Breast epithelium (tissue), 4 donors: ENCODE results near the gene FAM3B. TPM values are rescaled to one million over a fixed set of nuclear protein-coding genes. Genes with fewer than 3 reads are reported as not detected.

Experiments used
- DNase-seq, 2 donors: peaks; one replicate each; pipeline ENCODE4 v3.0.0-alpha.2; 2019; ENCODE audit warnings: low spot score in 2 of 2
- H3K27ac ChIP-seq, 2 donors: fragments of 200-600 bp; sonication (generic) in 1 of 2; one replicate each; pipeline ENCODE4 v1.5.1; 2016 to 2019; ENCODE audit warnings: mild to moderate bottlenecking in 1 of 2
- H3K27me3 ChIP-seq, 2 donors: fragments of 200-600 bp; sonication (generic) in 1 of 2; one replicate each; pipeline versions ENCODE4 v1.5.1 to v1.6.0; 2017 to 2019; ENCODE audit warnings: control low read depth in 1 of 2, mild to moderate bottlenecking in 1 of 2
- H3K36me3 ChIP-seq: fragments of 200-600 bp; one replicate; pipeline ENCODE4 v1.5.1; 2019
- H3K4me1 ChIP-seq, 2 donors: fragments of 200-600 bp; sonication (generic); one replicate each; pipeline ENCODE4 v1.5.1; 2016 to 2019; ENCODE audit warnings: control low read depth in 1 of 2
- H3K4me3 ChIP-seq, 3 donors: fragments of 200-600 bp; sonication (generic); 1 replicate in 2 of 3; 2 replicates in 1 of 3; pipeline ENCODE4 v1.5.1; 2016 to 2019; ENCODE audit warnings: mild to moderate bottlenecking in 3 of 3, moderate library complexity in 2 of 3
- H3K9me3 ChIP-seq, 2 donors: fragments of 200-600 bp; sonication (generic) in 1 of 2; one replicate each; pipeline ENCODE4 v1.5.1; 2016 to 2019; ENCODE audit warnings: control low read depth in 1 of 2
- POLR2A ChIP-seq: fragments of 450-650 bp; IDR thresholded peaks from one replicate; pipeline ENCODE4 v1.6.1; 2016; ENCODE audit warnings: antibody characterized with exemption, mild to moderate bottlenecking, moderate library complexity
- POLR2AphosphoS5 ChIP-seq, 3 donors: sonication (generic); formaldehyde crosslinking; IDR thresholded peaks; one replicate each; pipeline ENCODE4 v1.6.1; 2017; ENCODE audit warnings: antibody characterized with exemption in 3 of 3
- intact Hi-C: fragments of 100-400 bp; cut with DNase I; formaldehyde crosslinking; loops from one replicate; pipeline ENCODE4 v1.15.1; 2023; ENCODE audit warnings: low total_unique reads
- total RNA-seq, 3 donors: library from RNA; depleted of rRNA; stranded (reverse); fragments of >200 nt; gene quantifications; one replicate each; pipeline ENCODE4 v1.1.0, GENCODE V29; 2016
- TF ChIP-seq, protein P1 (sequence below), 3 donors: fragments of 450-650 bp; IDR thresholded peaks; one replicate each; pipeline ENCODE4 v1.5.1; 2016 to 2017; ENCODE audit warnings: antibody characterized with exemption in 3 of 3, mild to moderate bottlenecking in 3 of 3, moderate library complexity in 3 of 3

Gene FAM3B
- total RNA-seq, 3 donors from 2014 or later, result 1.6 to 13.6 (median 10.5) TPM

DNA sequence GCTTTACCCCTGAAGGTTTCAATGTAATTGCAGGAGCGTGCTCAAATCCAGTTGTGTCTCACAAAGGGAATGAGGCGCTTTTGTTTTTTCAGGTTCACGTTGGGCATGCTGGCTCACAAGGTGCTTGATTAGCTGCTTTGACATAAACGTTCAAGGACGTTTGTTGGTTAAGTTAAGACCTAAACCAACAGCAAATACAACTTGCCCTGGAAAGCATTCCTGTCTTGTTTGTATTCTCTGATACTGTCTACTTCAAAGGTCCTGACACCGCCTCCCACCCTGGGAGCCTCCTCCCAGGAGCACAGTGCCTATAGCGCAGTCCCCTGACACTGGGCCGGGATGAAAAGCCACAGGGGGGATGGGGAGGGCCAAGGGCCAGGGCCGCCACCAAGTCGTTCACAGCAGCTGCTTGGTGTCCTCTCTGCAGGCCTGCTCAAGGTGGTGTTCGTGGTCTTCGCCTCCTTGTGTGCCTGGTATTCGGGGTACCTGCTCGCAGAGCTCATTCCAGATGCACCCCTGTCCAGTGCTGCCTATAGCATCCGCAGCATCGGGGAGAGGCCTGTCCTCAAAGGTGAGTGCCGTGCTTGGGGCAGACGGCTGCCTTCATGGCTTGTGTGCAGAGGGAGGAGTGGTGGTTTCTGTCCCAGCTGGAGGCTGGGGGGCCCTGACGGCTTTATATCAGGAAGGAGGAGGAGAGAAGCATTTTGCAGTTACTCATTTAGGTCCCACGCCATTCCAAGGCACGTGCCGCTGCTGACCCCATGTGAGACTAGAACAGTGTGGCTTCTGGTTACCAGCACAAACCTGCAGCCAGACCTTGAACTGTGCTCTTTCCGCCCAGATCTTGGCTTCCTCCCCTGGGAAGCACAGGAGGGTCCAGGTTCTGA is 6.1 kb downstream of the FAM3B start:
- Histone ChIP-seq H3K27ac (peak overlapping the region in 1 of 2 donors; percentile 20), H3K4me3 (no peak overlapping the region), H3K4me1 (no peaks in the 10 kb centered on the region), H3K9me3 (no peaks in the 10 kb centered on the region), H3K27me3 (no peaks in the 10 kb centered on the region), H3K36me3 (no peaks in the 10 kb centered on the region)
- TF ChIP-seq POLR2A, result no peak
- TF ChIP-seq, protein P1, sequence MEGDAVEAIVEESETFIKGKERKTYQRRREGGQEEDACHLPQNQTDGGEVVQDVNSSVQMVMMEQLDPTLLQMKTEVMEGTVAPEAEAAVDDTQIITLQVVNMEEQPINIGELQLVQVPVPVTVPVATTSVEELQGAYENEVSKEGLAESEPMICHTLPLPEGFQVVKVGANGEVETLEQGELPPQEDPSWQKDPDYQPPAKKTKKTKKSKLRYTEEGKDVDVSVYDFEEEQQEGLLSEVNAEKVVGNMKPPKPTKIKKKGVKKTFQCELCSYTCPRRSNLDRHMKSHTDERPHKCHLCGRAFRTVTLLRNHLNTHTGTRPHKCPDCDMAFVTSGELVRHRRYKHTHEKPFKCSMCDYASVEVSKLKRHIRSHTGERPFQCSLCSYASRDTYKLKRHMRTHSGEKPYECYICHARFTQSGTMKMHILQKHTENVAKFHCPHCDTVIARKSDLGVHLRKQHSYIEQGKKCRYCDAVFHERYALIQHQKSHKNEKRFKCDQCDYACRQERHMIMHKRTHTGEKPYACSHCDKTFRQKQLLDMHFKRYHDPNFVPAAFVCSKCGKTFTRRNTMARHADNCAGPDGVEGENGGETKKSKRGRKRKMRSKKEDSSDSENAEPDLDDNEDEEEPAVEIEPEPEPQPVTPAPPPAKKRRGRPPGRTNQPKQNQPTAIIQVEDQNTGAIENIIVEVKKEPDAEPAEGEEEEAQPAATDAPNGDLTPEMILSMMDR (IDR thresholded peaks at IDR 0.05), result no peak
- intact Hi-C loops, result no loop called here
- no peak for DNase-seq

DNA sequence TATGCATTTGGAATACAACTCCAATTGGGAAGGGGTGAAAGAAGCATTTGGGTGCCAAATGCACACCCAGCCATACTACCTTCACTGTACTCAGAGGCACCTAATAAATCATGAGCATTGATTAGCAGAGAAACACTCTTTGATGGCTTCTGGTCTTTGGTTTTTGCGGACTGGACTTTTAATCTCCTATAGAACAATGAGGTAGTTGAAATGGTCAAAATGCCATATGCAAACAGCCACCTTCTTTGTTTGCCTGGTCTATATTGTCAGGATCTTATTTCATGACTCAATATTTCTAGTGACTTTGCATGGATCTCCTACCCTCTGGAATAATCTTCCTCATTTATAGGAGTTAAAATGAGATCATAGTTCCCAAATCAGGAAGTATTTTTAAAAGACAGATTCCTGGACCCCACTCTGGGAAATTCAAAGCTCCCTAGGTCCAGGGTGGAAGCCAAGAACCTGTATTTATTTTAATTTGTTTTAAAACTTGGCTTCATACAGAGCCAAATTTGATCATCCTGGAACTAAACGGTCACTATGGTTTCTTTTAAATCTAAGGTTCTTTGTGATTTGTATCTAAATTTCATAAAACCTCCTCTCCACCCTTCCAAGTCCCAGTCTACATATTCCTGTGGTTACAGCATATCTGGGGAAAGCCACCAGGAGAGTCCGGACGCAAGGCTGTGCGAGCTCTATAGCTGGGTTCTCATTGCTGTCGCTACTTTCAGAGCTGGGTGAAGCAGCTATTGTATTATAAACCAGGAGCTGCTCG is 8.7 kb downstream of the FAM3B start:
- Histone ChIP-seq H3K36me3 (no peaks in the 10 kb centered on the region), H3K27ac (no peak overlapping the region), H3K4me3 (no peak overlapping the region), H3K4me1 (no peaks in the 10 kb centered on the region), H3K27me3 (no peaks in the 10 kb centered on the region), H3K9me3 (no peaks in the 10 kb centered on the region)
- TF ChIP-seq POLR2AphosphoS5 (IDR thresholded peaks at IDR 0.05) (no peak), POLR2A (no peak)
- TF ChIP-seq, protein P1 (IDR thresholded peaks at IDR 0.05), result no peak
- no peak for DNase-seq
- intact Hi-C loops, result no loop called here

DNA sequence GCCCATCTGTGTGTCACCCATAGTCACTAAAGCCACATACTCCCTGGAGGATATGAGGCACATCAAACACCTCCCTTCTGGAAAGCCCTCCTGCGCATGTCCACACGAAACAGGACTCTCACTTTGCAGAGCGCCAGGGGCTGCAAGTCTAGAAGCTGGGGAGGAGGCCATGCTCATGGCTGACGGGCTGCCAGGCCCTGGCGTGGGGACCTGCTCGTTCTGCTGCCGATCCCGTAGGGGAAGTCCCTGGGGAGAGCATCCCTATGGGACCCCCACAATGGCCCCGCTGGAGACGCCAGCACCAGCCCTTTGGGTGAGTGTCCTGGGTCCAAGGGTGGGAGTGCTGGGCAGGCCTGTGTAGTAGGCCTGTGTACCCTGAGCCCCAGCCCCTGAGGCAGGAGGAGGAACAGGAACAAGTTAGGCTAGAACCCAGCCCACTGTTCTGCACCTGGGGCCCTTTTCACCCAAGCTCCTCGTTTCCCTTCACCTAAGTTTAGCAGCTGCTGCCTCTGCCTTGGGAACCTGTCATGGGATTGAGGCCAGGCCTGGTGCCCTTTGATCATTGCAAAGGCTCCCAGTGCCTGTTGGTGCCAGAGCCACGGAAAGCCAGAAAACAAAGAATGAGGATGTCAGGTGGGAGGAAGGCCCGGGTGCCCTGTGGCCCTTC is 9.9 kb downstream of the FAM3B start:
- TF ChIP-seq POLR2A, result no peak
- no peak for TF ChIP-seq POLR2AphosphoS5 (IDR thresholded peaks at IDR 0.05)
- TF ChIP-seq, protein P1 (IDR thresholded peaks at IDR 0.05), result no peak
- Histone ChIP-seq H3K4me3 (no peak overlapping the region), H3K4me1 (no peaks in the 10 kb centered on the region), H3K27me3 (no peaks in the 10 kb centered on the region), H3K36me3 (no peaks in the 10 kb centered on the region), H3K27ac (no peak overlapping the region), H3K9me3 (no peaks in the 10 kb centered on the region)
- intact Hi-C loops, result no loop called here
- DNase-seq, result no peak

DNA sequence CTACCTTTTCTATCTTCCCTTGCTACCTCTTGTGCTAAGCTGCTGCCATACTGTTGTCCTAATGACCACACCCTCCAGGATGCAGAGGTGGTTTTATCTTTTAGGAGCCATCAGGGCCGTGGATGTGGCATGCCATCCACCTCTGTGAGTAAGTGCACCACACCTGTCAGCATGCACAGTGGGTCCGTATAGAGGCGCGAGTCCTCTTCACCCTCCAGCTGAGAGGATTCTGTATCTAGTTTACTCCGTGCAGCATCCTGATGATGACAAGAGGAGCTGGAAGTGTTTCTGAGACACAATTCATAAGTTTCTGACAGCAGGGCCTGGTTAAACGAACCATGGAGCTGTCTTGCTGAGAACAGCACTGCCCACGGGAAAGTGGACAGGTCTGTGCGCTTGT is 11.2 kb downstream of the FAM3B start:
- Histone ChIP-seq H3K36me3 (no peaks in the 10 kb centered on the region), H3K4me3 (no peak overlapping the region), H3K4me1 (no peaks in the 10 kb centered on the region), H3K9me3 (no peaks in the 10 kb centered on the region), H3K27ac (no peak overlapping the region), H3K27me3 (no peaks in the 10 kb centered on the region)
- intact Hi-C loops, result no loop called here
- no peak for TF ChIP-seq POLR2AphosphoS5 (IDR thresholded peaks at IDR 0.05)
- TF ChIP-seq, protein P1 (IDR thresholded peaks at IDR 0.05), result no peak
- TF ChIP-seq POLR2A, result no peak
- DNase-seq, result no peak
